ENCODE data around the gene ARFGAP2.

DNA sequence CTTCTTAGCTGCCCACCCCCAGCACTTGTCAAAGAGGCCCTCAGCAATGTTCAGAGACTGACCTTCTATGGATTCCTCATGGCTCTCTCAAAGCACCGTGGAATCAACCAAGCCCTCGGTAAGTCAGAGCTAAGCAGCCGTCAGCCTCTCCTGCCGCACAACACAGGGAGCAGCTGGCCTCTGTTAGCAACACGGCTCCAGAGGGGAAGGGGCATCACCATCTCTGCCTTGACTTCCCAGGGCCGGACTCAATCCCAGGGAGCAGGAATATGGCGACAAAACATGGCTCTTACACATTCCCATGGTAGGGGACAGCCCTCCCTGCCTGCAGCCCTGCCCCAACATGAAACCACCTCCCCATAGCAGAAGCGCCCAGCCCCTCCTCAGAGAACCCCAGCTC is 18.9 kb downstream of the ARFGAP2 start:
- TF ChIP-seq, protein P1, sequence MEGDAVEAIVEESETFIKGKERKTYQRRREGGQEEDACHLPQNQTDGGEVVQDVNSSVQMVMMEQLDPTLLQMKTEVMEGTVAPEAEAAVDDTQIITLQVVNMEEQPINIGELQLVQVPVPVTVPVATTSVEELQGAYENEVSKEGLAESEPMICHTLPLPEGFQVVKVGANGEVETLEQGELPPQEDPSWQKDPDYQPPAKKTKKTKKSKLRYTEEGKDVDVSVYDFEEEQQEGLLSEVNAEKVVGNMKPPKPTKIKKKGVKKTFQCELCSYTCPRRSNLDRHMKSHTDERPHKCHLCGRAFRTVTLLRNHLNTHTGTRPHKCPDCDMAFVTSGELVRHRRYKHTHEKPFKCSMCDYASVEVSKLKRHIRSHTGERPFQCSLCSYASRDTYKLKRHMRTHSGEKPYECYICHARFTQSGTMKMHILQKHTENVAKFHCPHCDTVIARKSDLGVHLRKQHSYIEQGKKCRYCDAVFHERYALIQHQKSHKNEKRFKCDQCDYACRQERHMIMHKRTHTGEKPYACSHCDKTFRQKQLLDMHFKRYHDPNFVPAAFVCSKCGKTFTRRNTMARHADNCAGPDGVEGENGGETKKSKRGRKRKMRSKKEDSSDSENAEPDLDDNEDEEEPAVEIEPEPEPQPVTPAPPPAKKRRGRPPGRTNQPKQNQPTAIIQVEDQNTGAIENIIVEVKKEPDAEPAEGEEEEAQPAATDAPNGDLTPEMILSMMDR (IDR thresholded peaks at IDR 0.05; ENCODE audit: low read depth, low read length), result no peak
- TF ChIP-seq POLR2A (IDR thresholded peaks at IDR 0.05; ENCODE audit: extremely low read depth, insufficient read length), result no peak
- TF ChIP-seq, protein P2, sequence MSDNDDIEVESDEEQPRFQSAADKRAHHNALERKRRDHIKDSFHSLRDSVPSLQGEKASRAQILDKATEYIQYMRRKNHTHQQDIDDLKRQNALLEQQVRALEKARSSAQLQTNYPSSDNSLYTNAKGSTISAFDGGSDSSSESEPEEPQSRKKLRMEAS (IDR thresholded peaks at IDR 0.05; ENCODE audit: low read depth, low read length), result no peak
